Sigmoid colon (tissue), 7 donors: Measurements from ENCODE around the gene MAP4K4. TPM values are rescaled to one million over a fixed set of nuclear protein-coding genes. Genes with fewer than 3 reads are reported as not detected.

Experiments
- DNase-seq: peaks from one replicate; pipeline ENCODE4 v3.0.0-alpha.2; 2019
- H3K27ac ChIP-seq, 4 donors: fragments of 200-600 bp; sonication (generic); one replicate each; pipeline ENCODE4 v1.5.1; 2016 to 2019; ENCODE audit warnings: mild to moderate bottlenecking in 1 of 4
- H3K27me3 ChIP-seq, 3 donors: fragments of 200-600 bp; sonication (generic); one replicate each; pipeline ENCODE4 v1.5.1; 2019; ENCODE audit warnings: mild to moderate bottlenecking in 1 of 3
- H3K36me3 ChIP-seq, 4 donors: fragments of 200-600 bp; sonication (generic); one replicate each; pipeline ENCODE4 v1.5.1; 2016 to 2019
- H3K4me1 ChIP-seq, 4 donors: fragments of 200-600 bp; sonication (generic); one replicate each; pipeline ENCODE4 v1.5.1; 2017 to 2019
- H3K4me3 ChIP-seq, 4 donors: fragments of 200-600 bp; sonication (generic); one replicate each; pipeline ENCODE4 v1.5.1; 2017 to 2019; ENCODE audit warnings: mild to moderate bottlenecking in 2 of 4, moderate library complexity in 1 of 4
- H3K9me3 ChIP-seq, 4 donors: fragments of 200-600 bp in 3 of 4; sonication (generic) in 3 of 4; one replicate each; pipeline versions ENCODE4 v1.5.1 to v1.6.1; 2013 to 2019
- CTCF ChIP-seq, 4 experiments: fragments of 450-650 bp in 3 of 4; fragments of 200-600 bp in 1 of 4; IDR thresholded peaks; one replicate each; pipeline ENCODE4 v1.5.1; 2016 to 2019; ENCODE audit warnings: antibody characterized with exemption in 4 of 4, mild to moderate bottlenecking in 3 of 4, moderate library complexity in 2 of 4
- EP300 ChIP-seq, 4 donors: sonication (generic); formaldehyde crosslinking; IDR thresholded peaks; one replicate each; pipeline ENCODE4 v1.6.1; 2017; ENCODE audit warnings: antibody characterized with exemption in 4 of 4
- POLR2A ChIP-seq, 2 donors: fragments of 450-650 bp; IDR thresholded peaks; one replicate each; pipeline ENCODE4 v1.6.1; 2016; ENCODE audit warnings: antibody characterized with exemption in 2 of 2, mild to moderate bottlenecking in 2 of 2, moderate library complexity in 2 of 2
- POLR2AphosphoS5 ChIP-seq, 4 donors: sonication (generic); formaldehyde crosslinking; IDR thresholded peaks; one replicate each; pipeline ENCODE4 v1.6.1; 2017; ENCODE audit warnings: antibody characterized with exemption in 4 of 4
- WGBS, 2 donors: extraction: QIAGEN DNeasy Blood & Tissue Kit; methylation state at CpG; one replicate each; pipeline ENCODE4 v1.1.7; 2013; 5-methylcytosine and 5-hydroxymethylcytosine counted together
- intact Hi-C: fragments of 100-400 bp; cut with DNase I; formaldehyde crosslinking; loops from one replicate; pipeline ENCODE4 v1.15.1; 2023
- polyA plus RNA-seq, 3 donors: library from polyadenylated mRNA; stranded (reverse); fragments of 200-250 nt; gene quantifications; one replicate each; pipeline ENCODE4 v1.2.3, GENCODE V29; 2013
- total RNA-seq, 4 donors: library from RNA; depleted of rRNA; stranded (reverse); fragments of >200 nt; gene quantifications; one replicate each; pipeline ENCODE4 v1.1.0, GENCODE V29; 2016
- donor health status: healthy with polysubstance abuse.
- donor health status: Bipolar disorder and iron deficiency.
- donor health status: healthy.

Gene MAP4K4
- total and polyA plus RNA-seq, 7 donors: 8.8 to 62.9 (median 37.2) TPM

GRCh38 chr2:101794141-101794540, 96.6 kb downstream of the MAP4K4 start:
- intact Hi-C loops: no loop called here
- Histone ChIP-seq H3K9me3 (no peaks in the 10 kb centered on the region), H3K27me3 (no peaks in the 10 kb centered on the region), H3K4me3 (no peak overlapping the region), H3K4me1 (peaks cover 2 to 54% (median 39%) of the 10 kb centered on the region in 4 donors), H3K36me3 (no peaks in the 10 kb centered on the region), H3K27ac (peak overlapping the region in 2 of 4 donors; percentile 6 to 18)
- DNase-seq: no peak
- WGBS, 2 donors: 68 to 86% methylated on average over 2 of the region's 2 CpGs
- TF ChIP-seq POLR2A (IDR thresholded peaks at IDR 0.05) (no peak), POLR2AphosphoS5 (IDR thresholded peaks at IDR 0.05) (no peak), EP300 (IDR thresholded peaks at IDR 0.05) (no peak), CTCF (IDR thresholded peaks at IDR 0.05) (no peak)

GRCh38 chr2:101795033-101795432, 97.5 kb downstream of the MAP4K4 start:
- no peak overlapping the region for H3K4me3 ChIP-seq
- H3K27ac ChIP-seq: no peak overlapping the region
- H3K9me3 ChIP-seq: no peaks in the 10 kb centered on the region
- intact Hi-C loops: no loop called here
- 97 to 98% methylated on average over 4 of the region's 4 CpGs for WGBS, 2 donors
- TF ChIP-seq EP300 (IDR thresholded peaks at IDR 0.05) (no peak), POLR2AphosphoS5 (IDR thresholded peaks at IDR 0.05) (no peak), POLR2A (IDR thresholded peaks at IDR 0.05) (no peak), CTCF (IDR thresholded peaks at IDR 0.05) (no peak)
- no peak for DNase-seq
- no peaks in the 10 kb centered on the region for H3K36me3 ChIP-seq
- H3K4me1 ChIP-seq: peaks cover 2 to 52% (median 37%) of the 10 kb centered on the region in 4 donors
- H3K27me3 ChIP-seq: no peaks in the 10 kb centered on the region

GRCh38 chr2:101796825-101797600, 99.5 kb downstream of the MAP4K4 start:
- Histone ChIP-seq H3K27me3 (no peaks in the 10 kb centered on the region), H3K36me3 (no peaks in the 10 kb centered on the region), H3K4me3 (no peak overlapping the region), H3K27ac (no peak overlapping the region), H3K4me1 (peaks cover 2 to 53% (median 37%) of the 10 kb centered on the region in 4 donors), H3K9me3 (no peaks in the 10 kb centered on the region)
- no peak for TF ChIP-seq POLR2AphosphoS5 (IDR thresholded peaks at IDR 0.05)
- TF ChIP-seq CTCF (IDR thresholded peaks at IDR 0.05): no peak
- no peak for TF ChIP-seq POLR2A (IDR thresholded peaks at IDR 0.05)
- TF ChIP-seq EP300 (IDR thresholded peaks at IDR 0.05): no peak
- intact Hi-C loops: no loop called here
- DNase-seq: no peak
- 81 to 89% methylated on average over 7 of the region's 7 CpGs for WGBS, 2 donors

GRCh38 chr2:101801496-101801895, 104.0 kb downstream of the MAP4K4 start:
- no peak for DNase-seq
- no peaks in the 10 kb centered on the region for H3K27me3 ChIP-seq
- no peaks in the 10 kb centered on the region for H3K9me3 ChIP-seq
- H3K36me3 ChIP-seq: no peaks in the 10 kb centered on the region
- no peak overlapping the region for H3K4me3 ChIP-seq
- WGBS, 2 donors: 95 to 96% methylated on average over 3 of the region's 3 CpGs
- no peak for TF ChIP-seq EP300 (IDR thresholded peaks at IDR 0.05)
- no peak for TF ChIP-seq POLR2AphosphoS5 (IDR thresholded peaks at IDR 0.05)
- no peak for TF ChIP-seq CTCF (IDR thresholded peaks at IDR 0.05)
- TF ChIP-seq POLR2A (IDR thresholded peaks at IDR 0.05): no peak
- intact Hi-C loops: no loop called here
- H3K27ac ChIP-seq: no peak overlapping the region
- H3K4me1 ChIP-seq: peaks cover 0 to 67% (median 50%) of the 10 kb centered on the region in 4 donors
